HepG2 (cell line): ENCODE results near the gene GLRX2. TPM values are rescaled to one million over a fixed set of nuclear protein-coding genes. Genes with fewer than 3 reads are reported as not detected.

ENCODE experiments used
- BCL3 ChIP-seq: sonication (generic); formaldehyde crosslinking; IDR thresholded peaks from 2 replicates; pipeline ENCODE4 v1.5.1; 2020; ENCODE audit warnings: mild to moderate bottlenecking, missing genetic modification reagents, moderate library complexity
- BCL6 ChIP-seq: IDR thresholded peaks from 2 replicates; pipeline ENCODE4 v1.6.1; 2016; ENCODE audit warnings: missing genetic modification reagents, missing compliant biosample characterization
- CENPBD1 ChIP-seq: sonication (generic); formaldehyde crosslinking; IDR thresholded peaks from 2 replicates; pipeline ENCODE4 v1.8.0; 2022; ENCODE audit warnings: missing genetic modification reagents, low read depth, mild to moderate bottlenecking, borderline replicate concordance
- DDIT3 ChIP-seq: sonication (generic); formaldehyde crosslinking; IDR thresholded peaks from 2 replicates; pipeline ENCODE4 v1.4.0; 2020; ENCODE audit warnings: mild to moderate bottlenecking, missing genetic modification reagents
- ELF1 ChIP-seq: sonication (generic); formaldehyde crosslinking; IDR thresholded peaks from 2 replicates; pipeline ENCODE4 v1.4.0; 2020; ENCODE audit warnings: missing genetic modification reagents
- FOXA3 ChIP-seq: IDR thresholded peaks from 2 replicates; pipeline ENCODE4 v1.6.1; 2016; ENCODE audit warnings: missing genetic modification reagents, missing compliant biosample characterization
- KDM4B ChIP-seq: sonication (generic); formaldehyde crosslinking; IDR thresholded peaks from 2 replicates; pipeline ENCODE4 v1.4.0; 2020; ENCODE audit warnings: missing genetic modification reagents
- LRRFIP1 ChIP-seq: sonication (generic); formaldehyde crosslinking; conservative IDR thresholded peaks from 2 replicates; pipeline ENCODE4 v1.4.0; 2020; ENCODE audit warnings: missing genetic modification reagents
- MTA1 ChIP-seq: sonication (generic); formaldehyde crosslinking; IDR thresholded peaks from 2 replicates; pipeline ENCODE4 v1.4.0; 2020; ENCODE audit warnings: missing genetic modification reagents, mild to moderate bottlenecking, borderline replicate concordance
- NR1H2 ChIP-seq: sonication (generic); formaldehyde crosslinking; IDR thresholded peaks from 2 replicates; pipeline ENCODE4 v1.8.1; 2022; ENCODE audit warnings: low read depth, missing genetic modification reagents, borderline replicate concordance
- PCBP2 ChIP-seq: fragments of 200-400 bp; formaldehyde crosslinking; optimal IDR thresholded peaks from 2 replicates; pipeline ENCODE3; 2018; ENCODE audit warnings: low read length, low read depth; ENCODE audit not compliant: poor library complexity, severe bottlenecking
- SETDB1 ChIP-seq: sonication (generic); formaldehyde crosslinking; IDR thresholded peaks from 2 replicates; pipeline ENCODE4 v1.5.1; 2020; ENCODE audit warnings: missing genetic modification reagents, mild to moderate bottlenecking, borderline replicate concordance
- SOX5 ChIP-seq: IDR thresholded peaks from 2 replicates; pipeline ENCODE4 v1.6.1; 2016; ENCODE audit warnings: borderline replicate concordance
- U2AF1 ChIP-seq: fragments of 200-400 bp; formaldehyde crosslinking; optimal IDR thresholded peaks from 2 replicates; pipeline ENCODE3; 2017; ENCODE audit warnings: mild to moderate bottlenecking, low read depth, low read length
- ZNF263 ChIP-seq: sonication (generic); formaldehyde crosslinking; IDR thresholded peaks from 2 replicates; pipeline ENCODE4 v1.4.0; 2020; ENCODE audit warnings: missing genetic modification reagents
- ZNF281 ChIP-seq: sonication (generic); formaldehyde crosslinking; IDR thresholded peaks from 2 replicates; pipeline ENCODE4 v1.4.0; 2020; ENCODE audit warnings: missing genetic modification reagents, borderline replicate concordance
- ZNF317 ChIP-seq: sonication (generic); formaldehyde crosslinking; IDR thresholded peaks from 2 replicates; pipeline ENCODE4 v1.5.0; 2020; ENCODE audit warnings: mild to moderate bottlenecking, missing genetic modification reagents
- ZNF367 ChIP-seq: sonication (generic); formaldehyde crosslinking; IDR thresholded peaks from 2 replicates; pipeline ENCODE4 v1.4.0; 2020; ENCODE audit warnings: missing genetic modification reagents, borderline replicate concordance
- ZNF501 ChIP-seq: sonication (generic); formaldehyde crosslinking; IDR thresholded peaks from 2 replicates; pipeline ENCODE4 v1.5.1; 2020; ENCODE audit warnings: mild to moderate bottlenecking, moderate library complexity, missing genetic modification reagents
- ZNF530 ChIP-seq: sonication (generic); formaldehyde crosslinking; IDR thresholded peaks from 2 replicates; pipeline ENCODE4 v1.5.0; 2020; ENCODE audit warnings: low read depth, mild to moderate bottlenecking, missing genetic modification reagents
- ZNF597 ChIP-seq: sonication (generic); formaldehyde crosslinking; IDR thresholded peaks from 2 replicates; pipeline ENCODE4 v1.5.0; 2020; ENCODE audit warnings: missing genetic modification reagents
- ZZZ3 ChIP-seq: sonication (generic); formaldehyde crosslinking; IDR thresholded peaks from 2 replicates; pipeline ENCODE4 v1.4.0; 2020; ENCODE audit warnings: missing genetic modification reagents, mild to moderate bottlenecking, borderline replicate concordance
- polyA plus RNA-seq, 8 experiments: library from polyadenylated mRNA; depleted of rRNA in 3 of 8; stranded (reverse) in 7 of 8; unstranded in 1 of 8; fragments of >200 nt; fragmentation: Illumina TruSeq in 4 of 8; extraction: Trizol in 4 of 8; gene quantifications; 2 replicates each; pipeline versions ENCODE4 v1.2.1 to v1.2.3, GENCODE V29; 2011 to 2016; ENCODE audit warnings: low read depth in 4 of 8, missing spikeins in 1 of 8, mixed read lengths in 1 of 8; ENCODE audit not compliant: insufficient read depth in 1 of 8
- total RNA-seq, 5 experiments: library from RNA; depleted of rRNA; stranded (reverse); fragments of >200 nt; fragmentation: Illumina TruSeq; extraction: Trizol; gene quantifications; 2 replicates each; pipeline ENCODE4 v1.2.3, GENCODE V29; 2016; ENCODE audit warnings: low read depth in 1 of 5

Gene GLRX2
- total and polyA plus RNA-seq, 2 of the 13 experiments (the other 11 are each of a cell fraction or from before 2014, with no cell fraction given), result 11.9 to 39.0 TPM

GRCh38 chr1:193111641-193112090, 6.5 kb upstream of the GLRX2 start (continued):
- no peak for TF ChIP-seq U2AF1
- no peak for TF ChIP-seq LRRFIP1 (CRISPR knock-in tag)
- TF ChIP-seq SOX5, result no peak; the same call in 1 of the 2 replicates
- no peak for TF ChIP-seq KDM4B (CRISPR knock-in tag)
- 0 out of 2 replicates have a peak, but pooled peaks have one; percentile 15 for TF ChIP-seq ZNF281
- no peak for TF ChIP-seq ELF1 (CRISPR knock-in tag)
- TF ChIP-seq BCL6, result peak; percentile 40; the same call in 1 of the 2 replicates
- no peak for TF ChIP-seq ZZZ3 (CRISPR knock-in tag)
- TF ChIP-seq NR1H2 (CRISPR knock-in tag), result no peak
- TF ChIP-seq ZNF530, result no peak
- TF ChIP-seq CENPBD1, result no peak
- no peak for TF ChIP-seq DDIT3 (CRISPR knock-in tag)
- TF ChIP-seq PCBP2, result no peak
- TF ChIP-seq MTA1 (CRISPR knock-in tag), result peak; percentile 36; the same call in 1 of the 2 replicates
- TF ChIP-seq ZNF367 (CRISPR knock-in tag), result no peak
- TF ChIP-seq ZNF263 (CRISPR knock-in tag), result no peak
- 0 out of 2 replicates have a peak, but pooled peaks have one; percentile 3 for TF ChIP-seq ZNF317 (CRISPR knock-in tag)
- no peak for TF ChIP-seq BCL3 (CRISPR knock-in tag)
- TF ChIP-seq ZNF501, result no peak
- TF ChIP-seq SETDB1 (CRISPR knock-in tag), result no peak
- no peak for TF ChIP-seq ZNF597 (CRISPR knock-in tag)
- peak; percentile 39; the same call in 1 of the 2 replicates for TF ChIP-seq FOXA3
